Posterior vena cava (tissue), 2 donors: ENCODE data around the gene FLCN. TPM values are rescaled to one million over a fixed set of nuclear protein-coding genes. Genes with fewer than 3 reads are reported as not detected.
A peak's percentile ranks its signal among the peaks of the same experiment; 100 is the strongest.

Experiments
- DNase-seq: peaks from one replicate; pipeline ENCODE4 v3.0.0-alpha.2; 2020; ENCODE audit warnings: low spot score
- intact Hi-C, 2 donors: fragments of 100-400 bp; cut with DNase I; formaldehyde crosslinking; loops; one replicate each; pipeline versions ENCODE4 v1.14.1 to v1.14.2; 2022 to 2023
- total RNA-seq, 2 donors: library from RNA; stranded (reverse); fragmentation: NEBNext Ultra II Directional; extraction: Animal tissue kit (Norgen Biotek cat#: 25700); gene quantifications; one replicate each; pipeline ENCODE4 v1.2.1, GENCODE V29; 2021
- donor health status: DM: yes; HTN: yes; CAD: no.
- donor health status: DM: yes; HTN: yes; CAD: no.

FLCN gene
- total RNA-seq, 2 donors from 2014 or later, result 37.9 to 53.5 TPM

DNA sequence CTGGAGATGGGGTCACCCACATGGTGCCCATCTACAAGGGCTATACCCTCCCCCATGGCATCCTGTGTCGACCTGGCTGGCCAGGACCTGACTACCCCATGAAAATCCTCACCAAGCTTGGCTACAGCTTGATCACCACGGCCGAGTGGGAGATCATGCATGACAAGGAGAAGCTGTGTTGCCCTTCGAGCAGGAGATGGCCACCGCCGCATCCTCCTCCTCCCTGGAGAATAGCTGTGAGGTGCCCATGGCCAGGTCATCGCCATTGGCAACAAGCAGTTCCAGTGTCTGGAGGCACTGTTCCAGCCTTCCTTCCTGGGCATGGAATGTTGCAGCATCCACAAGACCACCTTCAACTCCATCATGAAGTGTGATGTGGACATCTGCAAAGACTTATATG, 5.3 kb upstream of the FLCN start:
- intact Hi-C loops, result no loop called here
- DNase-seq, result peak; percentile 72

DNA sequence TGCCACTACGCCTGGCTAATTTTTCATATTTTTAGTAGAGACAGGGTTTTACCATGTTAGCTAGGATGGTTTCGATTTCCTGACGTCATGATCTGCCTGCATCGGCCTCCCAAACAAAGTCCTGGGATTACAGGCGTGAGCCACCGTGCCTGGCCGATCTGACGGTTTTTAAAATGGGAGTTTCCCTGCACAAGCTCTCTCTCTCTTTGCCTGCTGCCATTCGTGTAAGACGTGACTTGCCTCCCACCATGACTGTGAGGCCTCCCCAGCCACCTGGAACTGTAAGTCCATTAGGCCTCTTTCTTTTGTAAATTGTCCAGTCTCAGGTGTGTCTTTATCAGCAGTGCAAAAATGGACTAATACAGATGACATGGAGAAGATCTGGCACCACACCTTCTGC, 4.7 kb upstream of the FLCN start:
- peak; percentile 29 for DNase-seq
- intact Hi-C loops, result no loop called here

DNA sequence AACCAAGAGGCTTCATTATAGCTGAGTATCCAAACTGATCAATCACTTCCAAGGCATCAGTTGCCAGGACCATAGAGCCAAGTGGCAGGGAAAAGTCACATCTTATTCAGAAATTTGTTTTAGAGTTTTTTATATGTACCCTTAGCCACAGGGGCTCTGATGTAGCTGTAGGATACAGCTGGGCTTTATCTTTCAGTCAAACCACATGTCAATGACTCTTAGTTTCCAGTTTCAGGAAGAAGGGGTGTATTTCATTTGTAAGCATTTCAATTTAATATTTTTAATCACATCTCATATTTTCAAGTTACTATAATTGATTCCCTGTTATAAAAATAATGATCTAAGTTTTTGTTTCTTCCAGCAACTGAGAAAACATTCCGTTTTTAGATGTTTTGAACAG, 2.9 kb upstream of the FLCN start:
- no peak for DNase-seq
- intact Hi-C loops, result loop anchor here in 1 of 2 donors (5.0 kb wide), 1 partner anchor 38 kb away; no protein-coding TSS in a partner anchor

DNA sequence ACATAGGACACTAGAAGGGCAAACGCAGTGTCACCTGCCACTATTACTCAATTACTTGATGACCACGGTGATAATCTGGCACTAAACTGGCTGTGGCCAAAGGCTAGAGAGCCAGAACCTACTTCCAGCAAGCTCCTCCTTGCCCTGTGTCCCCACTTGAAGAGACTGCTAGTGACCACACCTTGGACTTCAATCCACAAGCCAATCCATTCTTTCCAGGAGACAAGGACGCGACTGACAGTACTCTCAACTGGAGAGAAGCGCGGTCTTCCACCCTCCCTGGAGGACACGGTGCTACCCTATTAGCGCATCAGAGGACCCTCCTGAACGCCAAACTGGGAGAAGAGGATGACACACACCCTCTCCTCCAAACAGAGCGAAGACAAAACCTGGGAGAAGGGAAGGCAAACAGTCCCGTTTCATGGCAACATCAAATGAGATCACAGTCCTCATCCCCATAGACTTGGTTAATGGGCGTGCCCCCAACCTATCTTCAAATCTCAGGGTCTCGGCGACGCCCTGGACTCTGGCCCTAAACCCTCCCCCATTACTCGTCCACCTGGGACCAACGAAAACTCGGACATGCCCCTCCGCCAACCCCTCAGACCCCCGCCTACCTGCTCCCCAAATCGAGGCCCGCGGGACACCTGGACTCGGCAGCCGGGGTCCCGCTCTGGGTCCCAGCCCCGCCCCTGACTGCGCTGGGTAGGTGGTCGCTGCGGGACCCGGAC, 508 bp downstream of the FLCN start:
- intact Hi-C loops, result loop anchor here in 1 of 2 donors (5.0 kb wide), 1 partner anchor 34 kb away; no protein-coding TSS in a partner anchor
- DNase-seq, result peak; percentile 51

DNA sequence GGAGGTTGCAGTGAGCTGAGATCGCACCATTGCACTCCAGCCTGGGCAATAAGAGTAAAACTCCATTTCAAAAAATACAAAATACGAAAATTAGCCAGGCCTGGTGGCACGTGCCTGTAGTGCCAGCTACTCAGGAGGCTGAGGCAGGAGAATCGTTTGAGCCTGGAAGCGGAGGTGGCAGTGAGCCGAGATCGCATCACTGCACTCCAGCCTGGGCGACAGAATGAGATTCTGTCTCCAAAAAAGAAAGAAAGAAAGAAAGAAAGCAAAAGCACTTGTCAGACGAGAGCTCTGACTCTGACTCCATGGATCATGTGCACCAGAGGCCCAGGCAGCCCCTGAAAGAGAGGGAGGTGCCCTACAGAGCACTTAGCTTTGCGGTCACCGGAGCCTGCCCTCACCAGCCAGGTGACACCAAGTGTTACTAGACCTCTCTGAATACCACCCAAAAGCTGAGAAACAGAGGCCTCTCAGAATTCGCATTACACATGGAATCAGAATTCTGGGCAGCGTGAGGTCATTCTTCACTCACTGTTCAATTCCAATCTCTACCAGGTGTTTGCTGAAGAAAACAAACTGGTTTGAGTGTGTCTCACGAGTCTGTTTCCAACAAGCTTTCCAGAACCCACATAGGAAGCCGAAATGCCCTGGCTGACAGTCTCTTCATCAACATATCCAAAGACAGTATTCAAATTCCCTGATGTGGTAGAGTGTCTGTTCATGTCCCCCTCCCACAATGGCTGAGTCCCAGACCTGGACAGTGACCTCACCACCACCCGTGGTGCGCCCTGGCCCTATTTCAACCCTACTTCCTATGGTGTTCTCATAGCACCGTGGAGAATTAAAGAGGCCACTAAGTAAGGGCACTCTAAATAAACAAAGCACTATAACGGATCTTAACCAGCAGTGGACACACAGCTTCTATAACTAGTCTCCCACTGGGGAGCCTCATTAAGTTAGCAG, 1.5 kb downstream of the FLCN start:
- intact Hi-C loops, result loop anchor here in 1 of 2 donors (5.0 kb wide), 1 partner anchor 33 kb away; no protein-coding TSS in a partner anchor
- DNase-seq, result peak; percentile 69

DNA sequence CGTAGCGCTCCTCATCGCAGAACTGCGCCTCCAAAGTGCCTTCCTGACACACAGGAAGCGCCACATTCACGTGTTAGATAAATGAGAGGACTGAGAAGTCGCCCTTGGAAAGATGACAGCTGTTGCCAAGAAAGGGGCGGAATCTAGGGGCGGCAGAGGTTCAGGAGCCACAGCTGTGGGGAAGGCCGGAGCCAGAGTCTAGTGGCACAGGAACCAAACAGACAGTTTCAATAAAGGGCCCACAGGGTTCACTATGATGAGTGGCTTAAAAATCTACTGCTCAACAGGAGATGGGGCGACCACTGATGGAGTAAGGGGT, 4.7 kb downstream of the FLCN start:
- intact Hi-C loops, result no loop called here
- DNase-seq, result peak; percentile 30

DNA sequence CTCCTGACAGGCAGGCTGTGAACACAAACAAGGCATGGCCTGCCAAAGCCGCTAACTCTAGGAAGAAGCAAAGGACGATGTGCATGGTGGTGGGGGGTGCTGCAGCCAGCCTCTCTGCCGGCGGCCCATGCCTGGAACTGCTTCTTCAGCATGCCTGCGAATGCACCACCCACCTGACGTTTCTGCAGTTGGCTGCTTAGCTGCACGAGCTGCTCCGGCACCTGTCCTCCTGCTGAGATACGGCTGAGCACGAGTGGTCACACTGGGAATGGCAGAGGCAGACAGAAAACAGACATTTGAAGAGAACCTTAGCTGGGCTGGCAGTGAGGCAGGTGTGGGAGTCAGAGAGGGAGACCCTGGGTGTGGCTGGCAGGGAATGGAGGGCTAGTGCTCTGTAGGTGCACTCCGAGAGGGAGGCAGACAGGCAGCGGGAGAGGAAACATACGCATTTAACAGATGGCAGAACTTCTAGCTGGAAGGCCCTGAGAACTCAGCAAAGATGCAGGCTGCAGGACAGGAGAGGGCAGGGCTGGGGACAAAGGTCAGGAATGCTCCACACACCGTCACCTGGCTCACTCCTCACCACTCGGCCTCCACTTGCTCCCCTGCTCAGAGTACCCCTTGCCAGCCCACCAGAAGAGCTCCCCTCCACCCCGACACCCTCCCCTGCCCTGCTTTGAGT, 5.2 kb downstream of the FLCN start:
- peak; percentile 73 for DNase-seq
- intact Hi-C loops, result no loop called here

DNA sequence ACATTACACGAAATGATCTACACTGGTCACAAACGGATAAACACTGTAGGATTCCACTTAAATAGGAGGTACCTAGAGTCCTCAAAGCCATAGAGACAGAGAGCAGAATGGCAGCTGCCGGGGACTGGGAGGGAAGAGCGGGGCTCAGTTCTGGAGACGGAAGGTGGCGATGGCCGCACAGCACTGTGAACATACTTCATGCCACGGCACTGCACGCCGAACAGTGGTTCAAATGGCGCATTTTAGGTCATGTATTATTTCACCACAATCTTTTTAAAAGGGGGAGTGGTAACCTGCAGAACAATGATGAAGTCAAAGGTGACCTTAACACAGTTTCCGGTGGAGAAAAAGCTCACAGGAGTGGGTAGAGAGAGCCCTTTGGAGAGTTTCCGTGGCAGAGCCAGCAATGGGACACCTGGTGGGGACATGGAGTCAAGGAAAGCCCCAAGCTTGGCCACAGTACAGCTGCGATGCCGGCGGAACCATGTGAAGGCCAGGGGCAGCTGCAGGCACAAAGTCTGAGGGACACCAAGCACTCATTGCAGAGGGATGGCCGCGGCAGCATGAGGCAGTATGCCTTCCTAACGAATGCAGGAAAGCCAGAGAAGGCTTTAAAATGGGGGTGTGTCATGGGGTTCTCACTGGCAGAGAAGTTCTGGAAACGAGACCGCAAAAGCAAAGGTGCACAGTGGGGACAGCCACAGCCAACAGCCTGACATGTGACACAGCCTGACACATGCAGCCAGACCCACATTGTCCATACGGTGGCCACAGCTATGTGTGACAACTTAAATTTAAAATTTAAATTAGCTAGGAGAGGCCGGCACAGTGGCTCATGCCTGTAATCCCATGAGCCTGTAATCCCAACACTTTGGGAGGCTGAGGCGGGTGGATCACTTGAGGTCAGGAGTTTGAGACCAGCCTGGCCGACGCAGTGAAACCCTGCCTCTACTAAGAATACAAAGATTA, 7.3 kb downstream of the FLCN start:
- peak; percentile 58 for DNase-seq
- intact Hi-C loops, result no loop called here

DNA sequence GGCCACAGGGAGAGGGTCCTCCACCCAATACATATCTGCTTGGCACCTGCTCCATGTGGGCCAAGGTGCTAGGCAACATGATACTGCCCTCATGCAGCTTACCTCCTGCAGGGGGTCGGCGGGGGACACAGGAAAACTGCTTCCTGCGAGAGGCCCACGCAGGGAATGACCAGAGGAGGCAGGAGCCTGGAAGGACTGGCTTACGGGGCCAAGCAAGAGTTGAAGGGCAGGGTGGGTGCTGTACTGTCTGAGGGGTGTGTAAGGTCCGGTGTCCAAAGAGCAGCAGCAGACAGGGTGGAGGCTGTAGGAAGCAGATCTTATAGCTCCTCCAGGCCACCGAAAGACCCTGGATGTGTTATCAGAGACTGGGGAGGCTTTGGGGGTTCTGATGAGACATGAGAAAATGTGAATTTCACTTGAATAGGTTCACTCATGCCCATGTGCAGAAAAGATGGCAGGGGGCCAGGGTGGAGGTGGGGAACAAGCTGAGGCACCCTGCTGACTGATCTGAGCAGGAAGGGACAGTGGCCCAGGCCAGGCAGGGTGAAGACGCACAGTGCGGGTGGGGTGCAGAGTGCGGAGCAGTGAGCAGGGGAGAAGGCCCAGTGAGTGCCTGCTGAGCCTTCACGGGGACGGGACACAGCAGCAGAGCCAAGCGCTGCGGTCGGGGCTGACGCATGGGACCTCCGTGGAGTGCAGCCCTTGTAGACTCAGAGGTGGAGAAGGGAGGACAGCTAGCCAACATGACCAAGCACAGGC, 8.3 kb downstream of the FLCN start:
- intact Hi-C loops, result no loop called here
- DNase-seq, result peak; percentile 77

DNA sequence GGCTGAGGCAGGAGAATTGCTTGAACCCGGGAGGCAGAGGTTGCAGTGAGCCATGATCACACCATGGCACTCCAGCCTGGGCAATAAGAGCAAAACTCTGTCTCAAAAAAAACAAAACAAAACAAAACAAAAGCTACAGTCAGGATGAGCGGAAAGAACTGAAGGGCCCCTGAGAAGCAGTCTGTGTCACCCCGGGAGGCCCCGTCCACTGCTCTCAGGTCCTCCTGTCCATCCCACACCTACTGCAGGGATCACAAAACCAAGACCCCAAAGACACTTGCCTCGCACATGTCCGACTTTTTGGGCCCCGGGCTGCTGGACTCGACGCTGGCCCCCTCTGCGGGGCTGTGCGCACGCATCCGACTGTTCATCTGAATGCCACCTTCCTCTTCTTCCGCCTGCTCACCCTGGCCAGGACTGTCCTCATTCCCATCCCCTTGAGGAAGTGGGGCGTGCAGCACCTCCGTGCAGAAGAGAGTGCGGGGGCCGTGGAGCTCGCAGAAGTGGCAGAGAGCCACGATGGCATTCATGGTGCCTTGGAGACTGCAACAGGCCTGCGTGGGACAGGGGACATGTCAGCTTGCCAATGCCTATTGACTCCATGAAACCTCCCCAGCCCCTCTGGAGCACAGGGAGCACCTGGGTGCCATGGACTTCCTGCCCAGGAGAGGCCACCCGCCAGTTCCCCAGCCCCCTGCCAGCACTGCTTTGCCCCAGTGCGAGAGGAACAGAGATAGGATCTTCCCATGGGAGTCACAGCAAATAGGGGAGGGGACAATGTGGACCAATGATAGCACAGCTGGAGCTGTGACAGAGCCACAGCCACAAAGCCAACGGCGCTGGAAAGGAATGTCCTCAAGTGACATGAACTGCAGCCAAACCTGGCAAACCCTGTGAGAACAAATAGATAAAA, 9.1 kb downstream of the FLCN start:
- DNase-seq, result peak; percentile 65
- intact Hi-C loops, result no loop called here

DNA sequence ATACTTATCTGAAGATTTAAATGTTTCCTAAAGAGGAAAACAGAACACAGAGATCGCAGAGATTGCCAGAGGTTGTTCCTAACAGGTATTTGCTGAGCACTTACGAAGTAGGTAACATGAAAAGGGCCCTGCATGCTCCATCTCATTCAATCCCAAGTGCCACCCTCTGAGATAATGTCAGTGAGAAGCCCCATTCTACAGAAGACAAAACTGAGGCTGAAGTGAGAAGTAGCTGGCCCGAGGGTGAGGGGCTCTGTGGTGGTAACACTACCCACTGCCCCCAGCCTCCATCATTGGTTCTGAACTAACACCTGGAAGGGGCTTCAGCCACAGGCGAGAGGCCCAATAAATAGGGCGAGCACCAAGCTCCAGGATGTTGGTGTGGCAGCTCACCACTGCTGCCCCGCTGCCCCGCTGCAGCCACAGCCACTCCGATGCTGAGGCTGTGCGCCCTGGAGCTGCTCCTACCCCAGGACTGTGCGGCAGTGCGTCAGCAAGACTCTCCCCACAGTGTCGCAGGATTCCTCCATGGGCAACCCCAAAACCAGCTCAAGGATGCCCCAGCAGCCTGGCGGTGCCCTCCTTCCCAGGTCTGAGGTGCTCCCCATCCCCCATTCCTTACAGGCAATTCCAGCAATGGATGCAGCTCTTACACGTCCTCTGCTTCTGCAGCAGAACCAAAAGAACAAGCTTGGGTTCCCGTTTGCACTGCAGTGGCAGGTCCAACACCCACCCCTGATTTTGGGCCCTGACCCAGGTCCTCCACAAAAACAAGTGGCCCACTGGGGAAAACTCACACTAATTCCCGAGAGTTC, 10.3 kb downstream of the FLCN start:
- peak; percentile 46 for DNase-seq
- intact Hi-C loops, result no loop called here

DNA sequence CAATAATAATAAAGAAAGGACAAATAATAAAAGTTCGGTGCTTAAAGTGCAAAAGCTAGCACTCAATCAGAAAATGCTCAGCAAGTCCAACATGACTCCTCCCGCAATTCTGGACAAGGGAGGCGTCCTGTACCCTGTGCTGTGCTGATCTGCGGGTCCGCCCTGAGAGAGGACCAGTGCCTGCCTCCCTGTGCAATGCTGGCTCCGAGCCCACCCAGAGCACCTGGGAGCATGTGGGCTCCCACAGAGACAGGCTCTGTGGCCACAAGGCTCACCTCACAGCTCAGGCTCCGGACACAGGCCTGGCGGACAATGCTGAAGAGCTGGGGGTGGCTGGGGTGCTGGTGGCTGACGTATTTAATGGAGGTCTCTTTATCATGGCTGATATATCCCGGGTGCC, 11.1 kb downstream of the FLCN start:
- intact Hi-C loops, result no loop called here
- peak; percentile 68 for DNase-seq

DNA sequence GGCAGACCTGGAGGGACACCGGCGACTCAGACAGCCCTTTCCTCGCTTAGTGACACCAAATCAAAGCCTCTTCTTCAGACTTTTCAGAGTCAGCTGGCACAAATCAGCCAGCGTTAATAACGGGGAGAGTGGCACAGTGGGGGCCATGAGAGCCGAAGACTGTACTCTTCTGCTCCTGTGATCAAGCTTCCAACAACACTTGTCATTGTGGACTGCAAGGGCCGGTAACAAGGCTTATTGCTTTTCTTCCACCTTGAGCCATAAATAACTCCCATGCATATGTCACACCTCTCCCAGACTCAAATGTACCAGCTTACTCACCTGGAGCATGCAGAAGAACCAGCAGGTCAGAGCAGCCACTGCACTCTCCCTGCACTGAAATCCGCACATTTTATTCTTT, 12.8 kb downstream of the FLCN start:
- intact Hi-C loops, result no loop called here
- DNase-seq, result peak; percentile 40

DNA sequence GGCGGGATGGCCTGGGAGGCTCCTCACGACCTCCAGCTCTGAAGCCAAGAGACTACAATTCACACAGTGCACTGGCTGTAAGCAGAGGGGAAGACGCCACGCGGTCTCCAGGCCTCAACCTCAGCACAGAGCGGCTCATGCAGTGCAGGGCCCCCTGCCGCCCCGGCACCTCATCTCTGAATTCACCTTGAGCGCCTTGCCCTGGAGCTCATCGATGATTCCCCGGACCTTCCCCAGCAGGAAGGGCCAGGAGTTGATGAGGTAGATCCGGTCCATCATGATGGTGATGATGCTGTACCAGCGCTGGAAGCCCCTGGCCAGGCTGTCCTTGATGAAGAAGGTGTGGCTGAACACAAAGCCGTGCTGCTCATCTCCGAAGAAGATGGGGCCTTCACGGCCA, 13.2 kb downstream of the FLCN start:
- intact Hi-C loops, result no loop called here

DNA sequence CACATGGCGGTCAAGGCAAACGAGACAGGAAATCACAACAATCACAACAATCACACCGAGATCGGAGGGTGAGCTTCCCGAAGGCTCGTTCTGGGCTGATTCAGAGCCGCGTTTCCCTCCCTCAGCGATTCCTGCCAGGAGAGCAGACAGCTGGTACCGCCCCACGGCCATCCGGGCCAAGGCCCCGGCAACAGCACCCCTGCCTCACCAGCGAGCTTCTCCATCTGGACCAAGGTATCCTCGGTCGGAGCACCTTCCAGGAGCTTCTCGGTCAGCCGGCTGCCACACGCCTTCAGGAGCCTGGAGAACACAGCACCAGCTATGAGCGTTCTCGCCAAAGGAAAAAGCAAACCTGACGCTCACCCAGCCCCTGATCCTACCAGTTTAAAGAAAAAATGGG, 15.6 kb downstream of the FLCN start:
- DNase-seq, result no peak
- intact Hi-C loops, result no loop called here

More for the DNA sequence above, 13.2 kb downstream of the FLCN start:
- DNase-seq, result no peak

DNA sequence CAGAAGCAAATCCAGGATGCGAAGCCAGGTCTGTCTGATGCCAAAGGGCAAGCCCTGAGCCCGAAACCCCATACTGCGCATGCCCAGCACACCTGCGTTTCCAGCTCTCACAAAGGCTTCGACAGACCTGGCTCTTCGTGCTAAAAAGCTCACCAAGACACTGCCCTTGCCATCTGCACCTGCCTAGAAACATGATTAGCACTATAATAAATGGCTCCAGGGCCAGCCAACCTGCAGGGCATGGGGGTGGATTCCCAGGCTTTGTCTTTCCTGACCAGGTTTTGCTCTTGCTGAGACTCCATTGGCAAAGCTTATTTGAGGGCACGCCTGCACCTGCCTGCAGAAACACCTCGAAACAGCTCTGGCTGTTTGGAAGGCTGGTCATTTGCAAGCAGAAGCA, 16.4 kb downstream of the FLCN start:
- intact Hi-C loops, result no loop called here
- DNase-seq, result no peak
